Mesothelial cell of epicardium (in vitro differentiated cells): ENCODE data around the gene RER1. TPM values are rescaled to one million over a fixed set of nuclear protein-coding genes. Genes with fewer than 3 reads are reported as not detected.

Source experiments
- DNase-seq, 2 experiments: peaks; one replicate each; pipeline ENCODE4 v3.0.0; 2021; ENCODE audit warnings: low spot score in 2 of 2; ENCODE audit not compliant: unreplicated experiment in 2 of 2
- H3K27ac Mint-ChIP-seq: 2 replicates; pipeline ENCODE4 v1.8.0; 2021; ENCODE audit warnings: mixed read lengths
- H3K27me3 Mint-ChIP-seq: 2 replicates; pipeline ENCODE4 v1.8.0; 2021; ENCODE audit warnings: low read depth, mixed read lengths
- H3K36me3 Mint-ChIP-seq: 2 replicates; pipeline ENCODE4 v1.8.0; 2021; ENCODE audit warnings: mixed read lengths
- H3K4me1 Mint-ChIP-seq: 2 replicates; pipeline ENCODE4 v1.8.0; 2021; ENCODE audit warnings: mixed read lengths
- H3K4me3 Mint-ChIP-seq: 2 replicates; pipeline ENCODE4 v1.8.0; 2021; ENCODE audit warnings: mild to moderate bottlenecking, moderate library complexity, mixed read lengths
- H3K9me3 Mint-ChIP-seq: 2 replicates; pipeline ENCODE4 v1.8.0; 2021; ENCODE audit warnings: mixed read lengths
- total RNA-seq: library from RNA; stranded (reverse); gene quantifications from 3 replicates; pipeline ENCODE4 v1.2.1, GENCODE V29; 2021
- TF ChIP-seq, protein P1 (sequence below): fragments of 200-600 bp; sonication (generic); IDR thresholded peaks from one replicate; pipeline ENCODE4 v1.5.0; 2021; ENCODE audit warnings: antibody characterized with exemption; ENCODE audit not compliant: unreplicated experiment

RER1 gene
- total RNA-seq, 1 donor from 2014 or later: 95.1 TPM

DNA sequence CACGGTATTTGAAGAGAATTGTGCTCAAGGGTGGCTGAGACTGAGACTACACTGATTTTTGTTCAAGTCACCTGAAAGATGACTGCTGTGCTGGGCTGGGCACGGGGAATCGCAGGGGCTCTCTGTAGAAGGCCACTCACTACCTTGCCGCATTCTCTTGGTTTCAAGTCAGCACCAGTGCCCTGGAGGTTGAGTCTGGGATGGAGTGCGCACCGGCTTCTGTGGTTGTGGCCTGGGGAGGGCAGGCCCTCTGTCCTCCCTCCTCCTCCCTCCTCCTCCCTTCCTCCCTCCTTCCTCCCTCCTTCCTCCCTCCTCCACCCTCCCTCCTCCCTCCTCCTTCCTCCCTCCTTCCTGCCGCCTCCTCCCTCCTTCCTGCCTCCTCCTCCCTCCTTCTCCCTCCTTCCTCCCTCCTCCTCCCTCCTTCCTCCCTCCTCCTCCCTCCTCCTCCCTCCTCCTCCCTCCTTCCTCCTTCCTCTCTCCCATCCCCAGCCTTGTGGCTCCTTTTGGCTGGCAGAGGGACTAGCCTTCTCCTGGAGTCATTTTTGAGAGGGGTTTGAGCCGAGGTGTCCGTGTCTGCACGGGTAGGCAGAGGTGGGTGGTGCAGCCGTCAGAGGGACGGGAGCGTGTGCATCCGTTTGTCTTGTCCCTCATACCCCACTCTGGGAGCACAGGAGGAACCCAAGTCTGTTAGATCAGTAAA is 9.5 kb downstream of the RER1 start:
- DNase-seq: no peak
- Mint-ChIP-seq H3K36me3 (peaks cover 34% of the 10 kb centered on the region), H3K9me3 (no peaks in the 10 kb centered on the region), H3K27me3 (no peaks in the 10 kb centered on the region), H3K4me1 (no peaks in the 10 kb centered on the region), H3K4me3 (no peak overlapping the region), H3K27ac (no peak overlapping the region)
- TF ChIP-seq, protein P1, sequence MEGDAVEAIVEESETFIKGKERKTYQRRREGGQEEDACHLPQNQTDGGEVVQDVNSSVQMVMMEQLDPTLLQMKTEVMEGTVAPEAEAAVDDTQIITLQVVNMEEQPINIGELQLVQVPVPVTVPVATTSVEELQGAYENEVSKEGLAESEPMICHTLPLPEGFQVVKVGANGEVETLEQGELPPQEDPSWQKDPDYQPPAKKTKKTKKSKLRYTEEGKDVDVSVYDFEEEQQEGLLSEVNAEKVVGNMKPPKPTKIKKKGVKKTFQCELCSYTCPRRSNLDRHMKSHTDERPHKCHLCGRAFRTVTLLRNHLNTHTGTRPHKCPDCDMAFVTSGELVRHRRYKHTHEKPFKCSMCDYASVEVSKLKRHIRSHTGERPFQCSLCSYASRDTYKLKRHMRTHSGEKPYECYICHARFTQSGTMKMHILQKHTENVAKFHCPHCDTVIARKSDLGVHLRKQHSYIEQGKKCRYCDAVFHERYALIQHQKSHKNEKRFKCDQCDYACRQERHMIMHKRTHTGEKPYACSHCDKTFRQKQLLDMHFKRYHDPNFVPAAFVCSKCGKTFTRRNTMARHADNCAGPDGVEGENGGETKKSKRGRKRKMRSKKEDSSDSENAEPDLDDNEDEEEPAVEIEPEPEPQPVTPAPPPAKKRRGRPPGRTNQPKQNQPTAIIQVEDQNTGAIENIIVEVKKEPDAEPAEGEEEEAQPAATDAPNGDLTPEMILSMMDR: no peak

DNA sequence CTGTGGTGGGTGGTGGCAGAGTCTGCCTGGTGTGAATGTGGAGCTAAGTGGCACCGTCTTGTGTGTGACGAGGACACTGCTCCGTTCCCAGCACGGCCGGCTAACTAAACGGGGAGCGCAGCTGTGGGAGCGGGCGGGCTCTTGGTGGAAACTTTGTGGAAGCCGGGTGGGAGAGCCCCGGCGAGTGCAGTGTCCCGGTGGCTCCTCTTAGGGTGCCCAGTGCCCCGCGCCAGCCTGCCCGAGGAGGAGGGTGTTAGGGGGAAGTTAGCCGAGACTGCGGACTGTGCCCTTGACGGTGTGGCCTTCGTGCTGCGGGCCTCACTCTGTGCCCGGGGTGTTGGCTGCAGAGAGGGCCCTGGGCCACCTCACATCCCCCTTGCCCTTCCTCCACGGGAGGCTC is 10.8 kb downstream of the RER1 start:
- no peaks in the 10 kb centered on the region for H3K27me3 Mint-ChIP-seq
- no peaks in the 10 kb centered on the region for H3K9me3 Mint-ChIP-seq
- H3K27ac Mint-ChIP-seq: no peak overlapping the region
- no peak for DNase-seq
- TF ChIP-seq, protein P1: no peak
- H3K4me1 Mint-ChIP-seq: no peaks in the 10 kb centered on the region
- H3K36me3 Mint-ChIP-seq: peaks cover 29% of the 10 kb centered on the region
- no peak overlapping the region for H3K4me3 Mint-ChIP-seq

DNA sequence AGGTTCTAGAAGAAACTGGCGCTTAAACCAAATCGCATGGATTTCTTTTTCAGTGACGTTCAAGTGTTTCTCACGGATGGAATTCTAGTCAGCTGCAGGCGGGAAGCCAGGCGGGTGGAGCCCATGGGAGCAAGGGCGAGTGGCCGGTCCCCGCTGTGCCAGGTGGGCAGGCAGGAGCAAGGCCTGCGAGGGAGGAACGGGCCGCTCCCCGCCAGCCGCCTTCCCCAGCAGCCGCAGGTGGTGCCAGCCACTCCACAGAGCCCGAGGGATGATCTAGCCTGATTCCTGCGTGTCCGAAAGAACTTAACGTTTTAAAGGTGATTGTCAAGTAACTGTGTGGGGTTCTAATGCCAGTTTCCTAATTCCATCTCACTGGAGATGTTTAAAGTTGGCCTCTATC is 11.6 kb downstream of the RER1 start:
- H3K27ac Mint-ChIP-seq: no peak overlapping the region
- no peaks in the 10 kb centered on the region for H3K4me1 Mint-ChIP-seq
- H3K36me3 Mint-ChIP-seq: peaks cover 33% of the 10 kb centered on the region
- TF ChIP-seq, protein P1: no peak
- no peak for DNase-seq
- no peak overlapping the region for H3K4me3 Mint-ChIP-seq
- no peaks in the 10 kb centered on the region for H3K9me3 Mint-ChIP-seq
- no peaks in the 10 kb centered on the region for H3K27me3 Mint-ChIP-seq

DNA sequence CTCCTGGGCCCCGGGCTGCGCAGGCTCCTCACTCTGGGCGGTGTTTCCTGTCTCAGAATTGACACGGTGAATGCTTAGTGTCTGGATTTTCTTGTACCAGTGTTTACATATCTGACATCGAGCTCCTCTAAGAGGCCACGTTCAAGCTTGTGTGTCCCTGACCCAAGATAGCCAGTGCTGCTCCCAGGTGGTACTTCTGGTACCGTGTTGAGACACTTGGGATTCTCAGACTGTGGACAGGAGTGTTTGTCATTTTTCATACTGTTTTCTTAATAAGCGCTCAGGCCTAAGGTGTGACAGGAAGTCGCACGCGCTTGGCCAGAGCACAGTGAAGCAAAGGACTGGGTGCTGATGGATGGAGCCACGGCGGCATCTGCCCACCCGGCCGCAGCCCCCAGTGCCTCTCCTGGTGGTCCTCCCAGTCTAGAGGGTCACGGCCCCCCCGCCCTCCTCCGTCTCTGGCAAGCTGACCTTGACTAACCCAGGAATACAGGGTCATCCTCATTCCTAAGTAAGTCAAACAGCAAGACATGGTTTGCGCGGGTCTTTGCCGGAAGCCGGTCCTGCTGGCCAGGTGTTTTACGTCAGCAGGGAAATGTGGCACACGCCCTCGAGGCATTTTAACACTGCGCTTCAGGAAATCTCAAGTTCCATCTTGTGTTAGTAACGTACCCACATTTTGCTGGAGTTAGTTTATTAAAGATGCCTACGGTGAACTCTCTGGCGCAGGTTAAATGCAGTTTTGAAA is 12.7 kb downstream of the RER1 start:
- Mint-ChIP-seq H3K27me3 (no peaks in the 10 kb centered on the region), H3K36me3 (peaks cover 29% of the 10 kb centered on the region), H3K27ac (no peak overlapping the region), H3K4me1 (no peaks in the 10 kb centered on the region), H3K9me3 (no peaks in the 10 kb centered on the region), H3K4me3 (no peak overlapping the region)
- TF ChIP-seq, protein P1: no peak
- DNase-seq: no peak

DNA sequence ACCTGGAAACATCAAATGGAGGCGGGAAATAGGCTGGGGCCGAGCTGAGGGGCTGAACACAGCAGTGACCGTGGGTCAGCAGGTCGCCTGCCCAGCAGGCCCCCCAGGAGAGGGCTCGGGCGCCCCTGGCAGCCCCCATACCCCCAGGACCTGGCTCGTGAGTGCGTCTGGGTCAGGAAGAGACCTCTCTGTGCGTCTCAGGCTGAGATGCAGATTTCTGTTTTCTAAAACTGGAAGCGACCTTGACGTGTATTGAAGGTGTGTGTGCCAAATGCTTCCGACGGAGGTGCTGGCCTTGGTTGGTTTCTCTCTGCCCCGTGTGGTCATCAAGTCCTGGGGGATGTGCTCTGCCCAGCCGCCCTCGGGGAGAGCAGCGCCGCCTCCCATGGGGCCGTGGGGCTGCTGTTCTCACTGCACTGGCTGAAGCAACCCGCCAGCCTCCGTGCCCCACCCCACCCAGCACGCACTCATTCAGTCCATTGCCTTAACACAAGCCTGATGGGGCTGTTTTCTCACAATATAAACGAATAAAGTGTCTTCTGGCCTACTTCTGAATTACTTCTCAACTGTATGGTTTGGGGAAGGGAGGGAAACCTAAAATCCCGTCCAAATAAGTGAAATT is 13.4 kb downstream of the RER1 start:
- Mint-ChIP-seq H3K27me3 (no peaks in the 10 kb centered on the region), H3K4me3 (no peak overlapping the region), H3K9me3 (no peaks in the 10 kb centered on the region), H3K4me1 (no peaks in the 10 kb centered on the region), H3K27ac (no peak overlapping the region), H3K36me3 (peaks cover 27% of the 10 kb centered on the region)
- TF ChIP-seq, protein P1: no peak
- DNase-seq: no peak
